ENCODE measurements around the gene HERC2. TPM values are rescaled to one million over a fixed set of nuclear protein-coding genes. Genes with fewer than 3 reads are reported as not detected.

The HERC2 gene
- total RNA-seq, 1 experiment from 2014 or later = 19.7 TPM

- BruUV-seq (replicated peaks) = no TSS peak
- Mint-ChIP-seq H3K27ac (ENCODE audit: unreplicated experiment) (no peak overlapping the region), H3K4me1 (ENCODE audit: low read depth, unreplicated experiment) (no peaks in the 10 kb centered on the region), H3K9me3 (ENCODE audit: low read depth, unreplicated experiment) (no peaks in the 10 kb centered on the region), H3K27me3 (ENCODE audit: unreplicated experiment) (no peaks in the 10 kb centered on the region), H3K4me3 (ENCODE audit: low read depth, unreplicated experiment) (no peak overlapping the region), H3K36me3 (ENCODE audit: insufficient read depth, unreplicated experiment) (no peaks in the 10 kb centered on the region)
- TF ChIP-seq, protein P1, sequence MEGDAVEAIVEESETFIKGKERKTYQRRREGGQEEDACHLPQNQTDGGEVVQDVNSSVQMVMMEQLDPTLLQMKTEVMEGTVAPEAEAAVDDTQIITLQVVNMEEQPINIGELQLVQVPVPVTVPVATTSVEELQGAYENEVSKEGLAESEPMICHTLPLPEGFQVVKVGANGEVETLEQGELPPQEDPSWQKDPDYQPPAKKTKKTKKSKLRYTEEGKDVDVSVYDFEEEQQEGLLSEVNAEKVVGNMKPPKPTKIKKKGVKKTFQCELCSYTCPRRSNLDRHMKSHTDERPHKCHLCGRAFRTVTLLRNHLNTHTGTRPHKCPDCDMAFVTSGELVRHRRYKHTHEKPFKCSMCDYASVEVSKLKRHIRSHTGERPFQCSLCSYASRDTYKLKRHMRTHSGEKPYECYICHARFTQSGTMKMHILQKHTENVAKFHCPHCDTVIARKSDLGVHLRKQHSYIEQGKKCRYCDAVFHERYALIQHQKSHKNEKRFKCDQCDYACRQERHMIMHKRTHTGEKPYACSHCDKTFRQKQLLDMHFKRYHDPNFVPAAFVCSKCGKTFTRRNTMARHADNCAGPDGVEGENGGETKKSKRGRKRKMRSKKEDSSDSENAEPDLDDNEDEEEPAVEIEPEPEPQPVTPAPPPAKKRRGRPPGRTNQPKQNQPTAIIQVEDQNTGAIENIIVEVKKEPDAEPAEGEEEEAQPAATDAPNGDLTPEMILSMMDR (IDR thresholded peaks at IDR 0.05; ENCODE audit: unreplicated experiment) = no peak
- no peak for DNase-seq
- CTCF ChIA-PET = no interaction called here
- intact Hi-C loops (cut with micrococcal nuclease; ENCODE audit: unreplicated experiment) = no loop called here
Observed at GRCh38 chr15:28274635-28275034, 47.3 kb downstream of the HERC2 start.

DNA sequence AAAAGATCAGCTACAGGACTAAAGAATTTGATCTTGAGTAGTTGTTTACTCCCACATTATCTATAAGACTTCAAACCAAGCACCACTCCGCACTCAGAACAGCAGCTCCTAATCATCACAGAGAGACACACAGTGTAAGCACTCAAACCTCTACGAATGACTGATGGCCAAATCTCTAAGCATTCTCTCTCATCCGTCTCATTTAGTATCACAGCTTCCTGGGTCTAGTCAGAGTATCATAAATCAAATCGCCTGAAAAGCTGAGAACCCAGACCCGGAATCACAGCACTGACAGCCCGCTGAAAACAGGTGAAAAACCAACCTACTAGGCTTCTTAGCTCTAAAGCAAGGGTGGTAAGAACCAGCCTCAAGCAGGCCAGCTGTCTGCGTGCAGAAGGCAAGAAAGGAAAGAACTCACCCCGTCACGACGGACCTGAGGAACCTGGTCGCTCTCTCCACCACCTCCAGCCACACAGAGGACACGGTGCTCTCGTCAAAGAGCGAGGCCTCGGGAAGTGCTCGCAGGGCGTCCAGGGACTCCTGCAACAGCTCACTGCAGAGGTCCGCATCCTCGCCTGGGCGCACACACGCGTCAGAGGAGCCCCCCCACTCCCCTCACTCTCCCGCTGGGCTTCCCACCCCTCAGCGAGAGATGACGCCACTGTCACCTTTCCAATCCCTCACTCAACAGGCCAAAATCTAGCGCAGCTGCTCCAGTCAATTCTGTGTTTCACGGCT, 47.9 kb downstream of the HERC2 start:
- H3K36me3 Mint-ChIP-seq (ENCODE audit: insufficient read depth, unreplicated experiment) = no peaks in the 10 kb centered on the region
- H3K4me3 Mint-ChIP-seq (ENCODE audit: low read depth, unreplicated experiment) = no peak overlapping the region
- no peak overlapping the region for H3K27ac Mint-ChIP-seq (ENCODE audit: unreplicated experiment)
- no peaks in the 10 kb centered on the region for H3K27me3 Mint-ChIP-seq (ENCODE audit: unreplicated experiment)
- no TSS peak for BruUV-seq (replicated peaks)
- no peaks in the 10 kb centered on the region for H3K4me1 Mint-ChIP-seq (ENCODE audit: low read depth, unreplicated experiment)
- CTCF ChIA-PET = no interaction called here
- H3K9me3 Mint-ChIP-seq (ENCODE audit: low read depth, unreplicated experiment) = no peaks in the 10 kb centered on the region
- TF ChIP-seq, protein P1 (IDR thresholded peaks at IDR 0.05; ENCODE audit: unreplicated experiment) = no peak
- no peak for DNase-seq
- intact Hi-C loops (cut with micrococcal nuclease; ENCODE audit: unreplicated experiment) = no loop called here

- CTCF ChIA-PET = no interaction called here
- H3K27me3 Mint-ChIP-seq (ENCODE audit: unreplicated experiment) = no peaks in the 10 kb centered on the region
- H3K4me1 Mint-ChIP-seq (ENCODE audit: low read depth, unreplicated experiment) = no peaks in the 10 kb centered on the region
- no TSS peak for BruUV-seq (replicated peaks)
- no peak overlapping the region for H3K27ac Mint-ChIP-seq (ENCODE audit: unreplicated experiment)
- H3K4me3 Mint-ChIP-seq (ENCODE audit: low read depth, unreplicated experiment) = no peak overlapping the region
- no peaks in the 10 kb centered on the region for H3K36me3 Mint-ChIP-seq (ENCODE audit: insufficient read depth, unreplicated experiment)
- no peak for DNase-seq
- H3K9me3 Mint-ChIP-seq (ENCODE audit: low read depth, unreplicated experiment) = no peaks in the 10 kb centered on the region
- intact Hi-C loops (cut with micrococcal nuclease; ENCODE audit: unreplicated experiment) = no loop called here
- TF ChIP-seq, protein P1 (IDR thresholded peaks at IDR 0.05; ENCODE audit: unreplicated experiment) = no peak
Observed at GRCh38 chr15:28273468-28273867, 48.5 kb downstream of the HERC2 start.

DNA sequence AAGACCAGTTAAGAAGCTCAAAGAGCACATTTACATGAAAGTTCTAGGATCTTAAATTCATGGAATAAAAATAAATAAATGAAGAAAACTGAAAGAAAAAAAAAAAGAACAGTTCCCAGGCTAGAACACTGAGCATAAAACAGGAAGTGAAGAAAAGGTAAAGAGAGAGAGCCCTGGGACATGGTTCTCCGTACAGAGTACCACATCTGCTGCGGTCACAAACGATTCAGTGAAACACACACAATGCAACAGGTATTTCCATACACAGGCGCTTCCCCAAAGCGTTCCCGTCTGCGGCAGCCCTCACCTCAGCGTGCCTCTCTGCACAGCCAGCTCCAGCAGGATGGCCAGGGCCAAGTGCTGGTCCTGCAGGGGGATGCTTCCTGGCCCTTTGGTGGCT, 49.4 kb downstream of the HERC2 start:
- H3K4me1 Mint-ChIP-seq (ENCODE audit: low read depth, unreplicated experiment) = no peaks in the 10 kb centered on the region
- no peak overlapping the region for H3K4me3 Mint-ChIP-seq (ENCODE audit: low read depth, unreplicated experiment)
- intact Hi-C loops (cut with micrococcal nuclease; ENCODE audit: unreplicated experiment) = no loop called here
- no peaks in the 10 kb centered on the region for H3K27me3 Mint-ChIP-seq (ENCODE audit: unreplicated experiment)
- DNase-seq = no peak
- no peak overlapping the region for H3K27ac Mint-ChIP-seq (ENCODE audit: unreplicated experiment)
- TF ChIP-seq, protein P1 (IDR thresholded peaks at IDR 0.05; ENCODE audit: unreplicated experiment) = no peak
- BruUV-seq (replicated peaks) = no TSS peak
- H3K9me3 Mint-ChIP-seq (ENCODE audit: low read depth, unreplicated experiment) = no peaks in the 10 kb centered on the region
- CTCF ChIA-PET = no interaction called here
- no peaks in the 10 kb centered on the region for H3K36me3 Mint-ChIP-seq (ENCODE audit: insufficient read depth, unreplicated experiment)

All from Calu3 (cell line).